ENCODE data around the gene KDM3A. TPM values are rescaled to one million over a fixed set of nuclear protein-coding genes. Genes with fewer than 3 reads are reported as not detected.
"Not testable (repeated sequence)": the region's sequence is repeated elsewhere in the genome, so short reads cannot be mapped to it uniquely, and the experiment has no call there.

KDM3A gene
- total RNA-seq, 4 donors from 2014 or later = 87.5 to 121 (median 105) TPM

DNA sequence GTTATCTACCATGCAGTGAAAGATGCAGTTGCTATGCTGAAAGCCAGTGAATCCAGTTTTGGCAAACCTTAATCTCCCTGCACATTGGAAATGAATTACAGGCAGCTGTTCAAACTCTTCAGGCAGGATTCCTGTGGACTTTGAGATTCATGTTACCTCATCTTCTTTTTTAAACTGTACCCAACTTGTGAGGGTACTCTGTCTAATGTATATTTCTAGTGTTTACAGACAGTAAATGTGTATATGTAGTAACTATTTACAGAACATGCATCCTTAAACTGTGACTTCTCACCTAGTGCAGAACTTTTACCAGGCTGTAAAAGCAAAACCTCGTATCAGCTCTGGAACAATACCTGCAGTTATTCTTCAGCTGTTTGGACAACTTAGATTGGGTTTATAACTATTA lies 50.9 kb downstream of the KDM3A start:
- no peak overlapping the region for H3K4me3 ChIP-seq (ENCODE audit: low read depth, poor library complexity, severe bottlenecking)
- TF ChIP-seq, protein P1, sequence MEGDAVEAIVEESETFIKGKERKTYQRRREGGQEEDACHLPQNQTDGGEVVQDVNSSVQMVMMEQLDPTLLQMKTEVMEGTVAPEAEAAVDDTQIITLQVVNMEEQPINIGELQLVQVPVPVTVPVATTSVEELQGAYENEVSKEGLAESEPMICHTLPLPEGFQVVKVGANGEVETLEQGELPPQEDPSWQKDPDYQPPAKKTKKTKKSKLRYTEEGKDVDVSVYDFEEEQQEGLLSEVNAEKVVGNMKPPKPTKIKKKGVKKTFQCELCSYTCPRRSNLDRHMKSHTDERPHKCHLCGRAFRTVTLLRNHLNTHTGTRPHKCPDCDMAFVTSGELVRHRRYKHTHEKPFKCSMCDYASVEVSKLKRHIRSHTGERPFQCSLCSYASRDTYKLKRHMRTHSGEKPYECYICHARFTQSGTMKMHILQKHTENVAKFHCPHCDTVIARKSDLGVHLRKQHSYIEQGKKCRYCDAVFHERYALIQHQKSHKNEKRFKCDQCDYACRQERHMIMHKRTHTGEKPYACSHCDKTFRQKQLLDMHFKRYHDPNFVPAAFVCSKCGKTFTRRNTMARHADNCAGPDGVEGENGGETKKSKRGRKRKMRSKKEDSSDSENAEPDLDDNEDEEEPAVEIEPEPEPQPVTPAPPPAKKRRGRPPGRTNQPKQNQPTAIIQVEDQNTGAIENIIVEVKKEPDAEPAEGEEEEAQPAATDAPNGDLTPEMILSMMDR (IDR thresholded peaks at IDR 0.05) = no peak
- no peak for TF ChIP-seq POLR2A (IDR thresholded peaks at IDR 0.05)
- intact Hi-C loops (cut with DNase I; ENCODE audit: low total_unique reads) = no loop called here
- 74 to 88% methylated on average over 1 of the region's 1 CpG for WGBS, 2 donors
- no peak for DNase-seq (ENCODE audit: low spot score in 2 of 2)

DNA sequence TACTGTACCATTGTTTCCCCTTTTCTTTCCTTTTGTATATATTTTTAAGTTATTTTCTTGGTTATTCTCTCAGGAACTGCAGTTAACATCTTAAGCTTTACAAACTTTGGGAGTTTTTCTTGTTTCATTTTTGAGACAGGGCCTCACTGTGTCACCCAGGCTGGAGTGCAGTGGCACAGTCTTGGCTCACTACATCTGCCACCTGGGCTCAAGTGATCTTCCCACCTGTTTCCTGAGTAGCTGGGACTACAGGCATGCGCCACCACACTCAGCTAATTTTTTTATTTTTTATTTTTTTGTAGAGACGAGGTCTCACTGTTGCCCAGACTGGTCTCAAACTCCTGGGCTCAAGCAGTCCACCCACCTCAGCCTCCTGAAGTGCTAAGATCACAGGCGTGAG lies 55.2 kb downstream of the KDM3A start:
- intact Hi-C loops (cut with DNase I; ENCODE audit: low total_unique reads); DNase-seq (ENCODE audit: low spot score in 2 of 2); H3K4me3 ChIP-seq (ENCODE audit: low read depth, poor library complexity, severe bottlenecking): not testable (repeated sequence)
- WGBS, 2 donors = 86 to 90% methylated on average over 3 of the region's 3 CpGs

DNA sequence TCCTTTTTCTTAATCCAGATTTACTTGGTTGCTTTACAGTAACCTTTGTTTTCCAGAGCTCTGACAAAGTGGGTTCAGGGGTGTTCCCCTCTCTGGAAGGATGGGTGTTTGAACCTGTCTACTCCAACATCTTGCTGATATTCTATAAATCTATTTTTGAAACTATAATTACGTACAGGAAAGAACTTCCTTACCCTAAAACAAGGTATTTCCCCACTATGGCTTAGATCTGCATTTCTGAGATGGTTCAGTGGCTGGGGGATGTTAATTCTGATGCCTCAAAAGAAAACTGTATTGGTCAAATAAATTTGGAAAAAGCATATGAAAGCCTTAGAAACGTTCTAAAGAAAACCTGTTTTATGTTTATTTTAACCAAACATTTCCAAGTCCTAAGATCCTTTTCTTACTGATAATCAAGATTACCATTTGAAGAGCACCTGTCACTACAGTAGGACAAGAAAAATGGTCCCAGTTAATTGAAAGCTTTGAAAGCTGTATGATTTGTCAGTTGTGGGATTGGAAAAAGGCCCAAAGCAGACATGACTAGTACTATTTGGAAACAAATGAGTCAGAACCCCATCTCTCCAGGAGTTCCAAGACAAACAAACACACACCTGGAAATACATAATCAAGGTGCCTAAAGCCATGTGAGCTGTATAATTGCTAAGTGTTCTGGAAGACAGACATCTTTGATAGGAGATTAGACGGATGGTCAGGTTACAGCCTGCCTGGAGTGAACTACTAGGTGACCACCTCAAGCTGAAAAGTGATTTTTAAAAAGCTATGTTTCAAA lies 57.5 kb downstream of the KDM3A start:
- no peak for DNase-seq (ENCODE audit: low spot score in 2 of 2)
- no peak for TF ChIP-seq POLR2A (IDR thresholded peaks at IDR 0.05)
- TF ChIP-seq, protein P1 (IDR thresholded peaks at IDR 0.05) = no peak
- intact Hi-C loops (cut with DNase I; ENCODE audit: low total_unique reads) = no loop called here
- H3K4me3 ChIP-seq (ENCODE audit: low read depth, poor library complexity, severe bottlenecking) = no peak overlapping the region
- WGBS, 2 donors = 57 to 66% methylated on average over 3 of the region's 3 CpGs

DNA sequence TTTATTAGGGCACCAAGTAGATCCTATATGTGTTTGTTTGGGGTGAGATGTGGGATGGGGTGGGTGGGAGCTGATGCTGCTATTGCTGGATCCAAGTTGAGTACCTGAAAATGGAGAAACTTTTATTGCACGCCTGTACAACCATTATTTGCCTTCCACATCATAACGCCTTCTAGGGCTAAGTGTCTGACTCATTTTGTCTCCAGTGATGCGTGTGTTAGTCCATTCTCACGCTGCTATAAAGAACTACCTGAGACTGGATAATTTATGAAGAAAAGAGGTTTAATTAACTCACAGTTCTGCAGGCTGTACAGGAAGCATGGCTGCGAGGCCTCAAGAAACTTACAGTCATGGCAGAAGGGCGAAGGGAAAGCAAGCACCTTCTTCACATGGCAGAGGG lies 58.2 kb downstream of the KDM3A start:
- intact Hi-C loops (cut with DNase I; ENCODE audit: low total_unique reads) = no loop called here
- no peak overlapping the region for H3K4me3 ChIP-seq (ENCODE audit: low read depth, poor library complexity, severe bottlenecking)
- 84 to 94% methylated on average over 6 of the region's 6 CpGs for WGBS, 2 donors
- DNase-seq (ENCODE audit: low spot score in 2 of 2) = no peak
- TF ChIP-seq, protein P1 (IDR thresholded peaks at IDR 0.05) = no peak
- TF ChIP-seq POLR2A (IDR thresholded peaks at IDR 0.05) = no peak

DNA sequence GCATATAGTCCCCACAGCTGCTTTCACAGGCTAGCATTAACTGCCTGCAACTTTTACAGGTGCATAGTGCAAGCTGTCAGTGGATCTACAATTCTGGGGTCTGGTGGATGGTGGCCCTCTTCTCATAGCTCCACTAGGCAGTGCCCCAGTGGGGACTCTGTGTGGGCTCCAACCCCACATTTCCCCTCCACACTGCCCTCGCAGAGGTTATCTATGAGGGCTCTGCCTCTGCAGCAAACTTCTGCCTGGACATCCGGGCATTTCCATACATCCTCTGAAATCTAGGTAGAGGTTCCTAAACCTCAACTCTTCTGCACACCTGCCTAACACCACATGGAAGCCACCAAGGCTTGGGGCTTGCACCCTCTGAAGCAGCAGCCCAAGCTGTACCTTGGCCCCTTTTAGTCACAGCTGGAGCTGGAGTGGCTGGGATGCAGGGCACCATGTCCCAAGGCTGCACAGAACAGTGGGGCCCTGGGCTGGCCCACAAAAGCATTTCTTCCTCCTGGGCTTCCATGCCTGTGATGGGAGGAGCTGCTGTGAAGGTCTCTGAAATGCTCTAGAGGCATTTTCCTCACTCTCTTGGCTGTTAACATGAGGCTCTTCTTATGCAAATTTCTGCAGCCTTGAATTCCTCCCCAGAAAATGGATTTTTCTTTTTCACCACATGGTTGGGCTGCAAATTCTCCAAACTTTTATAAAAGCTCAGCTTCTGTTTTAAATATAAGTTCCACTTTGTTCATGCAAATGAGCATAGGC lies 59.3 kb downstream of the KDM3A start:
- intact Hi-C loops (cut with DNase I; ENCODE audit: low total_unique reads) = no loop called here
- no peak for TF ChIP-seq POLR2A (IDR thresholded peaks at IDR 0.05)
- TF ChIP-seq, protein P1 (IDR thresholded peaks at IDR 0.05) = no peak
- WGBS, 2 donors = 91 to 100% methylated on average over 2 of the region's 2 CpGs
- H3K4me3 ChIP-seq (ENCODE audit: low read depth, poor library complexity, severe bottlenecking) = no peak overlapping the region
- no peak for DNase-seq (ENCODE audit: low spot score in 2 of 2)

DNA sequence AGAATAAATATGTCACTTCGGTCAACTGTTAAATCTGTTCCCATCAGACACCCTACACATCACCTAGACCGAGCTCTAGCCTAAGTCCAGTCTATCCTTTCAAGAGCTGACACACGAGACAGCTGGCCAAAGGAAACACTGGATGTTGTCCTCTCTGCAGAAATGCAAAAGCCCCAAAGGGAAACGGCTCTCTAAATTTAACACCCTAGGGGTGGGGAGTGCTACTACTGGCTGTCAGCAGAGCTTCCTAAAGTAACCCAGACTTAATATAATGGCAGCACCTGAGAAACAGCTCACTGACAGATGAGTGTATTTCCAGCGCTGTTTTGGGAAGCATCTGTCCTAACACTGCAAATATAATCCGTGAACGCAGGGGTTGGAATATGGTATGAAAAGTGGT lies 66.4 kb downstream of the KDM3A start:
- TF ChIP-seq, protein P1 (IDR thresholded peaks at IDR 0.05) = no peak
- no peak for TF ChIP-seq POLR2A (IDR thresholded peaks at IDR 0.05)
- intact Hi-C loops (cut with DNase I; ENCODE audit: low total_unique reads) = no loop called here
- DNase-seq (ENCODE audit: low spot score in 2 of 2) = no peak
- 91 to 98% methylated on average over 7 of the region's 7 CpGs for WGBS, 2 donors
- no peak overlapping the region for H3K4me3 ChIP-seq (ENCODE audit: low read depth, poor library complexity, severe bottlenecking)
